Neural cell (in vitro differentiated cells): Measurements from ENCODE around the gene STC2. TPM values are rescaled to one million over a fixed set of nuclear protein-coding genes. Genes with fewer than 3 reads are reported as not detected.

Experiments used
- H2AFZ ChIP-seq: fragments of 200-600, 300-800 bp; sonication (generic), shearing (Covaris generic); 2 replicates; pipeline ENCODE4 v1.6.0; 2014; ENCODE audit warnings: low read depth, mild to moderate bottlenecking, antibody characterized with exemption, low read length, moderate library complexity
- H3F3A ChIP-seq: fragments of 200-600 bp; shearing (Covaris generic); 2 replicates; pipeline ENCODE4 v1.6.1; 2016; ENCODE audit warnings: mild to moderate bottlenecking, moderate library complexity, mixed read lengths, antibody characterized with exemption, low read length; ENCODE audit not compliant: insufficient read depth, poor library complexity, severe bottlenecking
- H3K27ac ChIP-seq: fragments of 200-600, 300-800 bp; sonication (generic), shearing (Covaris generic); 2 replicates; pipeline ENCODE4 v1.5.1; 2014; ENCODE audit warnings: mild to moderate bottlenecking, low read length, moderate library complexity
- H3K27me3 ChIP-seq: fragments of 300-800, 200-600 bp; sonication (generic), shearing (Covaris generic); 2 replicates; pipeline ENCODE4 v1.6.0; 2014; ENCODE audit warnings: mild to moderate bottlenecking, low read depth, low read length, moderate library complexity; ENCODE audit not compliant: insufficient read depth
- H3K36me3 ChIP-seq: fragments of 300-800, 200-600 bp; sonication (generic), shearing (Covaris generic); 2 replicates; pipeline ENCODE4 v1.5.1; 2014; ENCODE audit warnings: mild to moderate bottlenecking, antibody characterized with exemption, low read length, moderate library complexity; ENCODE audit not compliant: insufficient read depth
- H3K4me2 ChIP-seq: fragments of 300-800, 200-600 bp; sonication (generic), shearing (Covaris generic); 2 replicates; pipeline ENCODE4 v1.6.0; 2014; ENCODE audit warnings: mild to moderate bottlenecking, low read length
- H3K4me3 ChIP-seq: fragments of 300-800, 200-600 bp; sonication (generic), shearing (Covaris generic); 2 replicates; pipeline ENCODE4 v1.5.1; 2014; ENCODE audit warnings: mild to moderate bottlenecking, low read length, moderate library complexity
- H3K79me2 ChIP-seq: fragments of 200-600 bp; shearing (Covaris generic); replicated peaks from 2 replicates; pipeline ENCODE4 v1.6.0; 2014; ENCODE audit warnings: mild to moderate bottlenecking, low read length, moderate library complexity; ENCODE audit not compliant: insufficient read depth
- H3K9ac ChIP-seq: fragments of 300-800, 200-600 bp; sonication (generic), shearing (Covaris generic); 2 replicates; pipeline ENCODE4 v1.6.1; 2016; ENCODE audit warnings: mild to moderate bottlenecking, low read length, mixed read lengths
- H3K9me2 ChIP-seq: fragments of 200-600 bp; shearing (Covaris generic); 2 replicates; pipeline ENCODE4 v1.6.1; 2016; ENCODE audit warnings: mild to moderate bottlenecking, low read length, mixed read lengths; ENCODE audit not compliant: insufficient read depth
- H3K9me3 ChIP-seq: fragments of 200-600, 300-800 bp; sonication (generic), shearing (Covaris generic); 2 replicates; pipeline ENCODE4 v1.6.1; 2016; ENCODE audit warnings: mild to moderate bottlenecking, mixed run types, low read length, moderate library complexity, mixed read lengths
- H4K20me1 ChIP-seq: fragments of 200-600 bp; shearing (Covaris generic); 2 replicates; pipeline ENCODE4 v1.6.1; 2016; ENCODE audit warnings: mild to moderate bottlenecking, mixed run types; ENCODE audit not compliant: insufficient read depth
- EP300 ChIP-seq: fragments of 450-650 bp; conservative IDR thresholded peaks from 2 replicates; pipeline ENCODE4 v1.6.1; 2014; ENCODE audit warnings: antibody characterized with exemption, mild to moderate bottlenecking, moderate library complexity; ENCODE audit not compliant: poor library complexity, severe bottlenecking
- EZH2 ChIP-seq: fragments of 200-600, 300-800 bp; shearing (Covaris generic), sonication (generic); IDR thresholded peaks from 2 replicates; pipeline ENCODE4 v1.6.1; 2014; ENCODE audit warnings: antibody characterized with exemption, low read length, borderline replicate concordance, mild to moderate bottlenecking; ENCODE audit not compliant: insufficient read depth, poor library complexity, severe bottlenecking
- MXI1 ChIP-seq: fragments of 450-650 bp; conservative IDR thresholded peaks from 2 replicates; pipeline ENCODE4 v1.6.1; 2014; ENCODE audit warnings: antibody characterized with exemption, mild to moderate bottlenecking; ENCODE audit not compliant: poor library complexity, severe bottlenecking
- POLR2AphosphoS5 ChIP-seq: IDR thresholded peaks from 2 replicates; pipeline ENCODE4 v1.6.1; 2012
- RAD21 ChIP-seq: fragments of 450-650 bp; conservative IDR thresholded peaks from 2 replicates; pipeline ENCODE4 v1.6.1; 2014; ENCODE audit warnings: antibody characterized with exemption, mild to moderate bottlenecking, moderate library complexity
- SMC3 ChIP-seq: fragments of 450-650 bp; conservative IDR thresholded peaks from 2 replicates; pipeline ENCODE4 v1.6.1; 2014; ENCODE audit warnings: antibody characterized with exemption, mild to moderate bottlenecking, moderate library complexity; ENCODE audit not compliant: poor library complexity
- TAF1 ChIP-seq: IDR thresholded peaks from 2 replicates; pipeline ENCODE4 v1.6.1; 2012; ENCODE audit warnings: low read depth
- polyA plus RNA-seq: library from polyadenylated mRNA; depleted of rRNA; stranded (reverse); fragments of >200 nt; gene quantifications from 2 replicates; pipeline ENCODE4 v1.2.3, GENCODE V29; 2014
- TF ChIP-seq, protein P1 (sequence below): IDR thresholded peaks from 2 replicates; pipeline ENCODE4 v1.6.1; 2012; ENCODE audit warnings: borderline replicate concordance
- TF ChIP-seq, protein P2 (sequence below): fragments of 450-650 bp; IDR thresholded peaks from 2 replicates; pipeline ENCODE4 v1.5.1; 2014; ENCODE audit warnings: antibody characterized with exemption, mild to moderate bottlenecking, moderate library complexity; ENCODE audit not compliant: poor library complexity, severe bottlenecking

STC2 gene
- polyA plus RNA-seq, 1 donor from 2014 or later, result 0.09 TPM

DNA sequence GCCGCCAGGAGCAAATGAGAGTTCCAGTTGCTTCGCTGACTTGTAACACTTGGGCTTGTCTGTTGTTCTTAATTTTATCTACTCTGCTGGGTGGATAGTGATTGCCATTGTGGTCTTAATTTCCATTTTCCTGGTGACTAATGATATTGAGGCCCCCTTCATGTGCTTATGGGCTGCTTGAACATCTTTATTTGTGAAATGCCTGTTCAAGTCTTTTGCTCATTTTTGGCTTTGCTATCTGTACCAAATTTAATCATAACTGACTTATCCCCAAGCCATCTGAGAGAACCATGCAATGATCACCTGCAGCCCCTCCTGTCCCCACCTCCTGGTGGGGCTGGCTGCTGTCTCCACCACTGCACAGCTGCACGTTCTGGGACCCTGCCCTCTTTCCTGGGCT lies 20.5 kb downstream of the STC2 start:
- no peak overlapping the region for H3K9ac ChIP-seq
- H3K36me3 ChIP-seq, result no peaks in the 10 kb centered on the region
- no peak overlapping the region for H2AFZ ChIP-seq
- no peaks in the 10 kb centered on the region for H3K9me3 ChIP-seq
- no peak overlapping the region for H3K27ac ChIP-seq
- H3K79me2 ChIP-seq, result no peaks in the 10 kb centered on the region
- no peaks in the 10 kb centered on the region for H3K27me3 ChIP-seq
- H3K4me3 ChIP-seq, result no peak overlapping the region
- no peaks in the 10 kb centered on the region for H3K9me2 ChIP-seq
- TF ChIP-seq RAD21 (no peak), TAF1 (no peak), EP300 (no peak), POLR2AphosphoS5 (no peak)
- TF ChIP-seq, protein P1, sequence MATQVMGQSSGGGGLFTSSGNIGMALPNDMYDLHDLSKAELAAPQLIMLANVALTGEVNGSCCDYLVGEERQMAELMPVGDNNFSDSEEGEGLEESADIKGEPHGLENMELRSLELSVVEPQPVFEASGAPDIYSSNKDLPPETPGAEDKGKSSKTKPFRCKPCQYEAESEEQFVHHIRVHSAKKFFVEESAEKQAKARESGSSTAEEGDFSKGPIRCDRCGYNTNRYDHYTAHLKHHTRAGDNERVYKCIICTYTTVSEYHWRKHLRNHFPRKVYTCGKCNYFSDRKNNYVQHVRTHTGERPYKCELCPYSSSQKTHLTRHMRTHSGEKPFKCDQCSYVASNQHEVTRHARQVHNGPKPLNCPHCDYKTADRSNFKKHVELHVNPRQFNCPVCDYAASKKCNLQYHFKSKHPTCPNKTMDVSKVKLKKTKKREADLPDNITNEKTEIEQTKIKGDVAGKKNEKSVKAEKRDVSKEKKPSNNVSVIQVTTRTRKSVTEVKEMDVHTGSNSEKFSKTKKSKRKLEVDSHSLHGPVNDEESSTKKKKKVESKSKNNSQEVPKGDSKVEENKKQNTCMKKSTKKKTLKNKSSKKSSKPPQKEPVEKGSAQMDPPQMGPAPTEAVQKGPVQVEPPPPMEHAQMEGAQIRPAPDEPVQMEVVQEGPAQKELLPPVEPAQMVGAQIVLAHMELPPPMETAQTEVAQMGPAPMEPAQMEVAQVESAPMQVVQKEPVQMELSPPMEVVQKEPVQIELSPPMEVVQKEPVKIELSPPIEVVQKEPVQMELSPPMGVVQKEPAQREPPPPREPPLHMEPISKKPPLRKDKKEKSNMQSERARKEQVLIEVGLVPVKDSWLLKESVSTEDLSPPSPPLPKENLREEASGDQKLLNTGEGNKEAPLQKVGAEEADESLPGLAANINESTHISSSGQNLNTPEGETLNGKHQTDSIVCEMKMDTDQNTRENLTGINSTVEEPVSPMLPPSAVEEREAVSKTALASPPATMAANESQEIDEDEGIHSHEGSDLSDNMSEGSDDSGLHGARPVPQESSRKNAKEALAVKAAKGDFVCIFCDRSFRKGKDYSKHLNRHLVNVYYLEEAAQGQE, result no peak
- TF ChIP-seq, protein P2, sequence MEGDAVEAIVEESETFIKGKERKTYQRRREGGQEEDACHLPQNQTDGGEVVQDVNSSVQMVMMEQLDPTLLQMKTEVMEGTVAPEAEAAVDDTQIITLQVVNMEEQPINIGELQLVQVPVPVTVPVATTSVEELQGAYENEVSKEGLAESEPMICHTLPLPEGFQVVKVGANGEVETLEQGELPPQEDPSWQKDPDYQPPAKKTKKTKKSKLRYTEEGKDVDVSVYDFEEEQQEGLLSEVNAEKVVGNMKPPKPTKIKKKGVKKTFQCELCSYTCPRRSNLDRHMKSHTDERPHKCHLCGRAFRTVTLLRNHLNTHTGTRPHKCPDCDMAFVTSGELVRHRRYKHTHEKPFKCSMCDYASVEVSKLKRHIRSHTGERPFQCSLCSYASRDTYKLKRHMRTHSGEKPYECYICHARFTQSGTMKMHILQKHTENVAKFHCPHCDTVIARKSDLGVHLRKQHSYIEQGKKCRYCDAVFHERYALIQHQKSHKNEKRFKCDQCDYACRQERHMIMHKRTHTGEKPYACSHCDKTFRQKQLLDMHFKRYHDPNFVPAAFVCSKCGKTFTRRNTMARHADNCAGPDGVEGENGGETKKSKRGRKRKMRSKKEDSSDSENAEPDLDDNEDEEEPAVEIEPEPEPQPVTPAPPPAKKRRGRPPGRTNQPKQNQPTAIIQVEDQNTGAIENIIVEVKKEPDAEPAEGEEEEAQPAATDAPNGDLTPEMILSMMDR, result no peak
- H3K4me2 ChIP-seq, result no peak overlapping the region
- H3F3A ChIP-seq, result no peaks in the 10 kb centered on the region
- H4K20me1 ChIP-seq, result no peaks in the 10 kb centered on the region

DNA sequence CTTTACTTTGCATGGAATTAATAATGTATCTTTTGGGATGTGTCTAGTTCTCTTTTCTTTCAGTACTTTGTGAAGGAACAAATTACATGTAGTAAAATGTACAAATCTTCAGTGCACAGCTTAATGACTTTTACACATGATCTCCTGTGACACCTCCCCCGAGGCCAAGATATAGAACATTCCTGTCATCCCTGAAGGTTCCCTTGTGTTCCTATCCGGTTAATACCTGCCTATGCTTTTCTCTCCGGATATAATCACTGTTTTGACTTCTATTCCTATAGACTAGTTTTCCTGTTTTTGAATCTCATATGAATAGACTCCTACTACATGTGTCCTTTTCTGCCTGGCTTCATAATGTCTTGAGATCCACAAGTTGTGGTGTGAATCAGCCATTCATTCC lies 21.5 kb downstream of the STC2 start:
- H3K4me3 ChIP-seq, result no peak overlapping the region
- no peak for TF ChIP-seq SMC3
- peak; percentile 80 for TF ChIP-seq POLR2AphosphoS5
- TF ChIP-seq, protein P2, result no peak
- no peak for TF ChIP-seq EZH2
- TF ChIP-seq TAF1, result no peak
- TF ChIP-seq, protein P1, result peak; percentile 67
- TF ChIP-seq EP300, result peak; percentile 71
- no peak for TF ChIP-seq RAD21
- no peak for TF ChIP-seq MXI1

More for the DNA sequence above, 21.5 kb downstream of the STC2 start:
- Histone ChIP-seq H3K27ac (peak overlapping the region; percentile 60), H3K79me2 (no peaks in the 10 kb centered on the region), H3K4me2 (no peak overlapping the region), H3F3A (no peaks in the 10 kb centered on the region), H2AFZ (no peak overlapping the region), H3K27me3 (no peaks in the 10 kb centered on the region), H3K9me2 (no peaks in the 10 kb centered on the region), H3K9ac (no peak overlapping the region), H3K36me3 (no peaks in the 10 kb centered on the region), H4K20me1 (no peaks in the 10 kb centered on the region), H3K9me3 (no peaks in the 10 kb centered on the region)
